Stimulated activated naive B cell treated with anti-CD40 and anti-IgM and Interleukin-4, amounts not matched to agents 10 μg/mL and 1 μg/mL and 100 μg/mL, for 72 hours (primary cell): ENCODE results near the gene ELMO1.
A peak's percentile ranks its signal among the peaks of the same experiment; 100 is the strongest.

Experiments used
- ATAC-seq, 2 donors: fragments of 150-1000 bp; cut with Tn5 transposase; replicated peaks; 2 replicates each; pipeline ENCODE4 v1.10.0; 2021; ENCODE audit warnings: moderate library complexity in 1 of 2
- DNase-seq: peaks from one replicate; pipeline ENCODE4 v3.0.0; 2021
- H3K27ac Mint-ChIP-seq: one replicate; pipeline ENCODE4 v1.8.0; 2022; ENCODE audit warnings: mild to moderate bottlenecking, mixed read lengths
- H3K27me3 Mint-ChIP-seq, 2 donors: one replicate each; pipeline ENCODE4 v1.8.0; 2022; ENCODE audit warnings: mixed read lengths in 2 of 2
- H3K36me3 Mint-ChIP-seq, 2 donors: one replicate each; pipeline ENCODE4 v1.8.0; 2022; ENCODE audit warnings: mixed read lengths in 2 of 2, mild to moderate bottlenecking in 1 of 2
- H3K4me1 Mint-ChIP-seq, 2 donors: one replicate each; pipeline ENCODE4 v1.8.0; 2022; ENCODE audit warnings: mixed read lengths in 2 of 2, mild to moderate bottlenecking in 1 of 2
- H3K4me3 Mint-ChIP-seq, 2 donors: one replicate each; pipeline ENCODE4 v1.8.0; 2022; ENCODE audit warnings: mild to moderate bottlenecking in 2 of 2, mixed read lengths in 2 of 2, moderate library complexity in 1 of 2
- H3K9me3 Mint-ChIP-seq, 2 donors: one replicate each; pipeline ENCODE4 v1.8.0; 2022; ENCODE audit warnings: mixed read lengths in 2 of 2, mild to moderate bottlenecking in 1 of 2

ELMO1 gene

GRCh38 chr7:36863901-36864701 lies 584.6 kb downstream of the ELMO1 start:
- Mint-ChIP-seq H3K27me3 (no peaks in the 10 kb centered on the region), H3K36me3 (peaks cover 61 to 90% of the 10 kb centered on the region in 2 donors), H3K9me3 (no peaks in the 10 kb centered on the region), H3K27ac (no peak overlapping the region), H3K4me1 (peaks cover 3 to 7% of the 10 kb centered on the region in 2 donors), H3K4me3 (peak overlapping the region in 1 of 2 donors; percentile 42)
- no peak for ATAC-seq
- DNase-seq: no peak

GRCh38 chr7:36862771-36863261 lies 585.8 kb downstream of the ELMO1 start:
- peaks cover 57 to 88% of the 10 kb centered on the region in 2 donors for H3K36me3 Mint-ChIP-seq
- no peaks in the 10 kb centered on the region for H3K27me3 Mint-ChIP-seq
- H3K4me1 Mint-ChIP-seq: no peaks in the 10 kb centered on the region
- DNase-seq (no peak), ATAC-seq (no peak)
- H3K27ac Mint-ChIP-seq: no peak overlapping the region
- no peaks in the 10 kb centered on the region for H3K9me3 Mint-ChIP-seq
- no peak overlapping the region for H3K4me3 Mint-ChIP-seq

GRCh38 chr7:36861656-36862055 lies 587.0 kb downstream of the ELMO1 start:
- Mint-ChIP-seq H3K27ac (no peak overlapping the region), H3K4me3 (no peak overlapping the region), H3K9me3 (no peaks in the 10 kb centered on the region), H3K4me1 (no peaks in the 10 kb centered on the region), H3K36me3 (peaks cover 56 to 87% of the 10 kb centered on the region in 2 donors), H3K27me3 (no peaks in the 10 kb centered on the region)
- ATAC-seq (no peak), DNase-seq (no peak)

GRCh38 chr7:36860681-36861080 lies 588.0 kb downstream of the ELMO1 start:
- Mint-ChIP-seq H3K27me3 (no peaks in the 10 kb centered on the region), H3K36me3 (peaks cover 65 to 90% of the 10 kb centered on the region in 2 donors), H3K27ac (no peak overlapping the region), H3K4me3 (no peak overlapping the region), H3K9me3 (no peaks in the 10 kb centered on the region), H3K4me1 (no peaks in the 10 kb centered on the region)
- ATAC-seq (no peak), DNase-seq (no peak)

GRCh38 chr7:36855330-36855729 lies 593.3 kb downstream of the ELMO1 start:
- ATAC-seq (no peak), DNase-seq (no peak)
- H3K27ac Mint-ChIP-seq: no peak overlapping the region
- no peaks in the 10 kb centered on the region for H3K27me3 Mint-ChIP-seq
- peaks cover 7 to 8% of the 10 kb centered on the region in 2 donors for H3K4me1 Mint-ChIP-seq
- H3K9me3 Mint-ChIP-seq: peaks cover 0 to 5% of the 10 kb centered on the region in 2 donors
- peaks cover 54 to 79% of the 10 kb centered on the region in 2 donors for H3K36me3 Mint-ChIP-seq
- H3K4me3 Mint-ChIP-seq: no peak overlapping the region

- H3K27ac Mint-ChIP-seq: no peak overlapping the region
- H3K9me3 Mint-ChIP-seq: peaks cover 3 to 7% of the 10 kb centered on the region in 2 donors
- H3K4me3 Mint-ChIP-seq: no peak overlapping the region
Observed at GRCh38 chr7:36854652-36855051, 594.0 kb downstream of the ELMO1 start.

GRCh38 chr7:36852931-36853330 lies 595.7 kb downstream of the ELMO1 start:
- DNase-seq: no peak
- H3K4me3 Mint-ChIP-seq: no peak overlapping the region
- peaks cover 8 to 9% of the 10 kb centered on the region in 2 donors for H3K9me3 Mint-ChIP-seq
- no peak overlapping the region for H3K27ac Mint-ChIP-seq
- peaks cover 7 to 8% of the 10 kb centered on the region in 2 donors for H3K4me1 Mint-ChIP-seq
- H3K27me3 Mint-ChIP-seq: no peaks in the 10 kb centered on the region
- H3K36me3 Mint-ChIP-seq: peaks cover 38 to 60% of the 10 kb centered on the region in 2 donors
- no peak for ATAC-seq

More at GRCh38 chr7:36854652-36855051, 594.0 kb downstream of the ELMO1 start:
- peaks cover 7 to 8% of the 10 kb centered on the region in 2 donors for H3K4me1 Mint-ChIP-seq
- DNase-seq (no peak), ATAC-seq (no peak)
- peaks cover 47 to 72% of the 10 kb centered on the region in 2 donors for H3K36me3 Mint-ChIP-seq
- H3K27me3 Mint-ChIP-seq: no peaks in the 10 kb centered on the region

GRCh38 chr7:36852017-36852416 lies 596.6 kb downstream of the ELMO1 start:
- Mint-ChIP-seq H3K36me3 (peaks cover 38 to 56% of the 10 kb centered on the region in 2 donors), H3K4me1 (peaks cover 7 to 8% of the 10 kb centered on the region in 2 donors), H3K4me3 (no peak overlapping the region), H3K27me3 (no peaks in the 10 kb centered on the region), H3K27ac (peak overlapping the region; percentile 11), H3K9me3 (peaks cover 12% of the 10 kb centered on the region in 2 donors)
- ATAC-seq (no peak), DNase-seq (no peak)

- peaks cover 7 to 8% of the 10 kb centered on the region in 2 donors for H3K4me1 Mint-ChIP-seq
- H3K4me3 Mint-ChIP-seq: no peak overlapping the region
- H3K27me3 Mint-ChIP-seq: no peaks in the 10 kb centered on the region
- peaks cover 12 to 14% of the 10 kb centered on the region in 2 donors for H3K9me3 Mint-ChIP-seq
- DNase-seq: no peak
- no peak overlapping the region for H3K27ac Mint-ChIP-seq
- H3K36me3 Mint-ChIP-seq: peaks cover 34 to 55% of the 10 kb centered on the region in 2 donors
- peak in 1 of 2 donors; percentile 42 for ATAC-seq
Observed at GRCh38 chr7:36851382-36851781, 597.3 kb downstream of the ELMO1 start.

- peaks cover 7 to 8% of the 10 kb centered on the region in 2 donors for H3K4me1 Mint-ChIP-seq
- H3K4me3 Mint-ChIP-seq: no peak overlapping the region
- DNase-seq (no peak), ATAC-seq (no peak)
- peaks cover 10 to 30% of the 10 kb centered on the region in 2 donors for H3K36me3 Mint-ChIP-seq
- H3K9me3 Mint-ChIP-seq: peaks cover 12 to 14% of the 10 kb centered on the region in 2 donors
- H3K27me3 Mint-ChIP-seq: no peaks in the 10 kb centered on the region
- H3K27ac Mint-ChIP-seq: no peak overlapping the region
Observed at GRCh38 chr7:36847946-36848345, 600.7 kb downstream of the ELMO1 start.

- peaks cover 4 to 14% of the 10 kb centered on the region in 2 donors for H3K36me3 Mint-ChIP-seq
- no peak overlapping the region for H3K4me3 Mint-ChIP-seq
- no peaks in the 10 kb centered on the region for H3K4me1 Mint-ChIP-seq
- no peak overlapping the region for H3K27ac Mint-ChIP-seq
- ATAC-seq (no peak), DNase-seq (no peak)
- no peaks in the 10 kb centered on the region for H3K27me3 Mint-ChIP-seq
- H3K9me3 Mint-ChIP-seq: peaks cover 7 to 8% of the 10 kb centered on the region in 2 donors
Observed at GRCh38 chr7:36844374-36844773, 604.3 kb downstream of the ELMO1 start.

GRCh38 chr7:36840904-36841303 lies 607.8 kb downstream of the ELMO1 start:
- H3K27ac Mint-ChIP-seq: no peak overlapping the region
- peaks cover 0 to 3% of the 10 kb centered on the region in 2 donors for H3K36me3 Mint-ChIP-seq
- no peak overlapping the region for H3K4me3 Mint-ChIP-seq
- no peaks in the 10 kb centered on the region for H3K4me1 Mint-ChIP-seq
- no peaks in the 10 kb centered on the region for H3K27me3 Mint-ChIP-seq
- DNase-seq (no peak), ATAC-seq (no peak)
- H3K9me3 Mint-ChIP-seq: peaks cover 0 to 2% of the 10 kb centered on the region in 2 donors

- no peaks in the 10 kb centered on the region for H3K4me1 Mint-ChIP-seq
- no peak for DNase-seq
- no peaks in the 10 kb centered on the region for H3K27me3 Mint-ChIP-seq
- no peak overlapping the region for H3K4me3 Mint-ChIP-seq
- H3K9me3 Mint-ChIP-seq: peaks cover 0 to 2% of the 10 kb centered on the region in 2 donors
- ATAC-seq: no peak
- no peak overlapping the region for H3K27ac Mint-ChIP-seq
- H3K36me3 Mint-ChIP-seq: no peaks in the 10 kb centered on the region
Observed at GRCh38 chr7:36838616-36839225, 609.9 kb downstream of the ELMO1 start.

GRCh38 chr7:36831049-36831448 lies 617.6 kb downstream of the ELMO1 start:
- Mint-ChIP-seq H3K9me3 (peaks cover 0 to 2% of the 10 kb centered on the region in 2 donors), H3K27ac (no peak overlapping the region), H3K4me3 (no peak overlapping the region), H3K36me3 (peaks cover 0 to 3% of the 10 kb centered on the region in 2 donors), H3K4me1 (no peaks in the 10 kb centered on the region), H3K27me3 (no peaks in the 10 kb centered on the region)
- ATAC-seq (no peak), DNase-seq (no peak)
